WTC11 (cell line): ENCODE measurements around the gene IL17RB. TPM values are rescaled to one million over a fixed set of nuclear protein-coding genes. Genes with fewer than 3 reads are reported as not detected.

ENCODE experiments used
- ATF1 ChIP-seq: sonication (generic); formaldehyde crosslinking; IDR thresholded peaks from 2 replicates; pipeline ENCODE4 v1.8.1; 2023; ENCODE audit warnings: mild to moderate bottlenecking, moderate library complexity, missing genetic modification reagents
- ATF3 ChIP-seq: sonication (generic); formaldehyde crosslinking; conservative IDR thresholded peaks from 2 replicates; pipeline ENCODE4 v1.8.1; 2022; ENCODE audit warnings: mild to moderate bottlenecking, missing genetic modification reagents
- CDX4 ChIP-seq: fragments of 250-450 bp; sonication (Bioruptor Pico); IDR thresholded peaks from 2 replicates; pipeline ENCODE4 v1.9.0; 2021; ENCODE audit warnings: moderate library complexity, mild to moderate bottlenecking, inconsistent platforms, borderline replicate concordance
- CREM ChIP-seq: sonication (generic); formaldehyde crosslinking; IDR thresholded peaks from 2 replicates; pipeline ENCODE4 v1.8.1; 2022; ENCODE audit warnings: mild to moderate bottlenecking, missing genetic modification reagents, moderate library complexity
- E2F1 ChIP-seq: sonication (generic); formaldehyde crosslinking; IDR thresholded peaks from 2 replicates; pipeline ENCODE4 v1.8.0; 2022; ENCODE audit warnings: mild to moderate bottlenecking, missing genetic modification reagents
- FOXJ3 ChIP-seq: sonication (generic); formaldehyde crosslinking; IDR thresholded peaks from 2 replicates; pipeline ENCODE4 v1.9.0; 2021; ENCODE audit warnings: missing genetic modification reagents, mild to moderate bottlenecking, borderline replicate concordance
- FOXK1 ChIP-seq: sonication (generic); formaldehyde crosslinking; IDR thresholded peaks from 2 replicates; pipeline ENCODE4 v1.8.0; 2022; ENCODE audit warnings: mild to moderate bottlenecking, moderate library complexity, missing genetic modification reagents
- FOXP1 ChIP-seq: sonication (generic); formaldehyde crosslinking; IDR thresholded peaks from 2 replicates; pipeline ENCODE4 v1.8.0; 2022; ENCODE audit warnings: missing genetic modification reagents, mild to moderate bottlenecking, moderate library complexity, borderline replicate concordance
- GABPB1 ChIP-seq: sonication (generic); formaldehyde crosslinking; IDR thresholded peaks from 2 replicates; pipeline ENCODE4 v1.8.1; 2023; ENCODE audit warnings: mild to moderate bottlenecking, missing genetic modification reagents
- GRHL2 ChIP-seq: fragments of 250-450 bp; sonication (Bioruptor Pico); IDR thresholded peaks from 2 replicates; pipeline ENCODE4 v1.8.0; 2022; ENCODE audit warnings: mild to moderate bottlenecking, moderate library complexity; ENCODE audit not compliant: insufficient replicate concordance, severe bottlenecking
- HMGXB4 ChIP-seq: sonication (generic); formaldehyde crosslinking; IDR thresholded peaks from 2 replicates; pipeline ENCODE4 v1.8.1; 2023; ENCODE audit warnings: mild to moderate bottlenecking, moderate library complexity, missing genetic modification reagents
- IRF2 ChIP-seq: sonication (generic); formaldehyde crosslinking; IDR thresholded peaks from 2 replicates; pipeline ENCODE4 v1.8.0; 2022; ENCODE audit warnings: low read depth, missing genetic modification reagents, borderline replicate concordance
- MAX ChIP-seq: sonication (generic); formaldehyde crosslinking; IDR thresholded peaks from 2 replicates; pipeline ENCODE4 v1.8.0; 2022; ENCODE audit warnings: mild to moderate bottlenecking, missing genetic modification reagents
- NFE2L1 ChIP-seq: sonication (generic); formaldehyde crosslinking; IDR thresholded peaks from 2 replicates; pipeline ENCODE4 v1.8.1; 2023; ENCODE audit warnings: missing genetic modification reagents
- NR2C2 ChIP-seq: sonication (generic); formaldehyde crosslinking; IDR thresholded peaks from 2 replicates; pipeline ENCODE4 v1.8.0; 2022; ENCODE audit warnings: mild to moderate bottlenecking, missing genetic modification reagents
- OVOL2 ChIP-seq: fragments of 250-450 bp; sonication (Bioruptor Pico); IDR thresholded peaks from 2 replicates; pipeline ENCODE4 v1.9.0; 2021; ENCODE audit warnings: mild to moderate bottlenecking, borderline replicate concordance
- PREB ChIP-seq: sonication (generic); formaldehyde crosslinking; IDR thresholded peaks from 2 replicates; pipeline ENCODE4 v1.8.1; 2022; ENCODE audit warnings: mild to moderate bottlenecking, missing genetic modification reagents, moderate library complexity, borderline replicate concordance
- SMAD4 ChIP-seq: sonication (generic); formaldehyde crosslinking; IDR thresholded peaks from 2 replicates; pipeline ENCODE4 v1.8.0; 2022; ENCODE audit warnings: mild to moderate bottlenecking, missing genetic modification reagents
- SP1 ChIP-seq: sonication (generic); formaldehyde crosslinking; conservative IDR thresholded peaks from 2 replicates; pipeline ENCODE4 v1.8.1; 2022; ENCODE audit warnings: missing genetic modification reagents
- TCF7 ChIP-seq: sonication (generic); formaldehyde crosslinking; IDR thresholded peaks from 2 replicates; pipeline ENCODE4 v1.8.0; 2022; ENCODE audit warnings: mild to moderate bottlenecking, low read depth, missing genetic modification reagents, moderate library complexity
- TEAD1 ChIP-seq: sonication (generic); formaldehyde crosslinking; IDR thresholded peaks from 2 replicates; pipeline ENCODE4 v1.8.0; 2022; ENCODE audit warnings: mild to moderate bottlenecking, missing genetic modification reagents
- TEAD4 ChIP-seq: sonication (generic); formaldehyde crosslinking; IDR thresholded peaks from 2 replicates; pipeline ENCODE4 v1.8.0; 2022; ENCODE audit warnings: mild to moderate bottlenecking, missing genetic modification reagents
- TP53 ChIP-seq: sonication (generic); formaldehyde crosslinking; IDR thresholded peaks from 2 replicates; pipeline ENCODE4 v1.8.1; 2023; ENCODE audit warnings: mild to moderate bottlenecking, missing genetic modification reagents
- USF1 ChIP-seq: sonication (generic); formaldehyde crosslinking; IDR thresholded peaks from 2 replicates; pipeline ENCODE4 v1.8.0; 2022; ENCODE audit warnings: mild to moderate bottlenecking, missing genetic modification reagents
- ZBTB21 ChIP-seq: sonication (generic); formaldehyde crosslinking; IDR thresholded peaks from 2 replicates; pipeline ENCODE4 v1.8.1; 2023; ENCODE audit warnings: mild to moderate bottlenecking, missing genetic modification reagents, borderline replicate concordance
- ZNF121 ChIP-seq: sonication (generic); formaldehyde crosslinking; IDR thresholded peaks from 2 replicates; pipeline ENCODE4 v1.8.0; 2023; ENCODE audit warnings: missing genetic modification reagents
- ZNF138 ChIP-seq: sonication (generic); formaldehyde crosslinking; conservative IDR thresholded peaks from 2 replicates; pipeline ENCODE4 v1.8.1; 2022; ENCODE audit warnings: mild to moderate bottlenecking, moderate library complexity, missing genetic modification reagents
- ZNF219 ChIP-seq: sonication (generic); formaldehyde crosslinking; IDR thresholded peaks from 2 replicates; pipeline ENCODE4 v1.8.0; 2023; ENCODE audit warnings: missing genetic modification reagents, mild to moderate bottlenecking, borderline replicate concordance
- ZNF232 ChIP-seq: sonication (generic); formaldehyde crosslinking; IDR thresholded peaks from 2 replicates; pipeline ENCODE4 v1.8.0; 2022; ENCODE audit warnings: mild to moderate bottlenecking, missing genetic modification reagents
- ZNF263 ChIP-seq: sonication (generic); formaldehyde crosslinking; IDR thresholded peaks from 2 replicates; pipeline ENCODE4 v1.8.1; 2022; ENCODE audit warnings: low read depth, mild to moderate bottlenecking, moderate library complexity, missing genetic modification reagents
- ZNF396 ChIP-seq: fragments of 250-450 bp; sonication (Bioruptor Pico); IDR thresholded peaks from 2 replicates; pipeline ENCODE4 v1.8.0; 2021; ENCODE audit warnings: mild to moderate bottlenecking, moderate library complexity, borderline replicate concordance
- ZNF512 ChIP-seq: sonication (generic); formaldehyde crosslinking; IDR thresholded peaks from 2 replicates; pipeline ENCODE4 v1.8.1; 2022; ENCODE audit warnings: missing genetic modification reagents, borderline replicate concordance
- ZNF671 ChIP-seq: fragments of 250-450 bp; sonication (Bioruptor Pico); IDR thresholded peaks from 2 replicates; pipeline ENCODE4 v1.8.0; 2021; ENCODE audit warnings: mild to moderate bottlenecking
- total RNA-seq: library from RNA; stranded (reverse); gene quantifications from 3 replicates; pipeline ENCODE4 v1.2.3, GENCODE V29; 2021

Gene IL17RB
- total RNA-seq, 1 experiment from 2014 or later, result 5.6 TPM

GRCh38 chr3:53891497-53892285 is 45.3 kb downstream of the IL17RB start, which contains the start of gene SELENOK (continued):
- TF ChIP-seq E2F1 (no peak), ZNF138 (no peak), CREM (CRISPR knock-in tag) (peak; percentile 97), ZNF396 (CRISPR knock-in tag) (no peak), PREB (CRISPR knock-in tag) (no peak), FOXK1 (CRISPR knock-in tag) (peak; percentile 86; the same call in 1 of the 2 replicates), NR2C2 (CRISPR knock-in tag) (no peak), HMGXB4 (CRISPR knock-in tag) (no peak; the same call in 1 of the 2 replicates), ZBTB21 (CRISPR knock-in tag) (peak; percentile 96), TEAD1 (CRISPR knock-in tag) (no peak), ATF1 (no peak), OVOL2 (CRISPR knock-in tag) (no peak), TP53 (CRISPR knock-in tag) (no peak), MAX (CRISPR knock-in tag) (peak; percentile 53), ZNF219 (CRISPR knock-in tag) (no peak), ZNF671 (no peak), ZNF232 (CRISPR knock-in tag) (no peak), IRF2 (CRISPR knock-in tag) (no peak), SP1 (CRISPR knock-in tag) (peak; percentile 87), USF1 (CRISPR knock-in tag) (no peak; the same call in 1 of the 2 replicates), GRHL2 (CRISPR knock-in tag) (no peak), GABPB1 (no peak; the same call in 1 of the 2 replicates), ZNF512 (CRISPR knock-in tag) (no peak), CDX4 (CRISPR knock-in tag) (no peak), NFE2L1 (CRISPR knock-in tag) (no peak), FOXJ3 (CRISPR knock-in tag) (no peak), SMAD4 (no peak), ATF3 (CRISPR knock-in tag) (no peak), ZNF121 (CRISPR knock-in tag) (no peak), TEAD4 (CRISPR knock-in tag) (no peak), TCF7 (no peak), ZNF263 (CRISPR knock-in tag) (no peak), FOXP1 (CRISPR knock-in tag) (no peak)
